HepG2 (cell line): ENCODE data around the gene S100A10. TPM values are rescaled to one million over a fixed set of nuclear protein-coding genes. Genes with fewer than 3 reads are reported as not detected.

Experiments used
- ATAC-seq: fragments of 200-7000 bp; cut with Tn5 transposase; 3 replicates; pipeline ENCODE4 v1.9.1; 2020; ENCODE audit warnings: mild to moderate bottlenecking, moderate library complexity
- BruUV-seq: library from RNA; stranded (reverse); fragments of 400-500 nt; replicated peaks from 2 replicates; lab custom pipeline; 2021; lab: Mats Ljungman, UMichigan
- CTCF ChIA-PET: fragments of 300-600 bp; formaldehyde crosslinking; extraction: SDS; loops from one replicate; lab custom pipeline; 2021; ENCODE audit warnings: low total read pairs, inconsistent platforms, low intra/inter-chr PET ratio; lab: Yijun Ruan, JAX
- POLR2A ChIA-PET: fragments of 350-600 bp; sonication (Branson Sonifier 250); formaldehyde crosslinking; loops from one replicate; lab custom pipeline; 2020; ENCODE audit warnings: antibody characterized with exemption, inconsistent platforms; lab: Yijun Ruan, JAX
- DNase-seq: peaks from one replicate; pipeline ENCODE4 v3.0.0-alpha.2; 2015; ENCODE audit warnings: low spot score
- FAIRE-seq: peaks from 3 replicates; lab custom pipeline; 2011; peaks lifted over from hg19 to GRCh38; lab: Jason Lieb, UNC
- H2AFZ ChIP-seq: one replicate; pipeline ENCODE4 v1.6.1; 2011; ENCODE audit warnings: low read length, inconsistent platforms
- H3K27ac ChIP-seq: fragments of 300-600 bp; 3 replicates; pipeline ENCODE4 v1.8.0; 2011; ENCODE audit warnings: mixed run types, mild to moderate bottlenecking, mixed read lengths, low read length, inconsistent platforms; ENCODE audit not compliant: insufficient read depth; ENCODE audit errors: extremely low read length
- H3K27me3 ChIP-seq, 2 experiments: fragments of 200-600 bp in 1 of 2; 2 replicates in 1 of 2; 3 replicates in 1 of 2; pipeline versions ENCODE4 v1.6.0 to v1.8.0; 2011; ENCODE audit warnings: low read length in 2 of 2, mild to moderate bottlenecking in 2 of 2, moderate library complexity in 2 of 2, inconsistent platforms in 1 of 2; ENCODE audit not compliant: insufficient read depth in 2 of 2, control insufficient read depth in 1 of 2
- H3K36me3 ChIP-seq, 2 experiments: fragments of 200-600 bp in 1 of 2; replicated peaks in 1 of 2; 2 replicates in 1 of 2; 3 replicates in 1 of 2; pipeline versions ENCODE4 v1.5.1 to v1.8.0; 2011; ENCODE audit warnings: low read length in 2 of 2, inconsistent platforms in 1 of 2; ENCODE audit not compliant: insufficient read depth in 2 of 2, control insufficient read depth in 1 of 2
- H3K4me1 ChIP-seq: 2 replicates; pipeline ENCODE4 v1.5.1; 2012; ENCODE audit warnings: low read length, inconsistent platforms; ENCODE audit not compliant: insufficient read depth
- H3K4me2 ChIP-seq: 2 replicates; pipeline ENCODE4 v1.6.0; 2011; ENCODE audit warnings: low read depth, low read length, inconsistent platforms
- H3K4me3 ChIP-seq, 3 experiments: fragments of 200-600 bp in 1 of 3; sonication (generic), shearing (Covaris generic) in 1 of 3; replicated peaks in 1 of 3; 2 replicates each; pipeline ENCODE4 v1.5.1; 2011 to 2016; ENCODE audit warnings: low read length in 3 of 3, inconsistent platforms in 2 of 3, low read depth in 2 of 3, mild to moderate bottlenecking in 2 of 3, control low read depth in 1 of 3, mixed read lengths in 1 of 3; ENCODE audit not compliant: insufficient read depth in 1 of 3
- H3K79me2 ChIP-seq: one replicate; pipeline ENCODE4 v1.6.1; 2011; ENCODE audit warnings: low read length, inconsistent platforms; ENCODE audit not compliant: insufficient read depth
- H3K9ac ChIP-seq: 2 replicates; pipeline ENCODE4 v1.6.0; 2011; ENCODE audit warnings: mild to moderate bottlenecking, low read depth, low read length, inconsistent platforms; ENCODE audit not compliant: insufficient read depth
- H3K9me3 ChIP-seq: 2 replicates; pipeline ENCODE4 v1.5.1; 2012; ENCODE audit warnings: mild to moderate bottlenecking, low read length
- H4K20me1 ChIP-seq: 2 replicates; pipeline ENCODE4 v1.6.0; 2011; ENCODE audit warnings: inconsistent platforms, mild to moderate bottlenecking, low read length, moderate library complexity; ENCODE audit not compliant: insufficient read depth
- ELF4 ChIP-seq: sonication (generic); formaldehyde crosslinking; IDR thresholded peaks from 2 replicates; pipeline ENCODE4 v1.5.0; 2020; ENCODE audit warnings: missing genetic modification reagents, mild to moderate bottlenecking, moderate library complexity, borderline replicate concordance
- FOSL1 ChIP-seq: sonication (generic); formaldehyde crosslinking; IDR thresholded peaks from 2 replicates; pipeline ENCODE4 v1.9.0; 2021; ENCODE audit warnings: missing genetic modification reagents, borderline replicate concordance
- MED13 ChIP-seq: sonication (generic); formaldehyde crosslinking; IDR thresholded peaks from 2 replicates; pipeline ENCODE4 v1.5.0; 2020; ENCODE audit warnings: missing genetic modification reagents
- RBFOX2 ChIP-seq: fragments of 200-400 bp; formaldehyde crosslinking; IDR thresholded peaks from 2 replicates; pipeline ENCODE4 v1.6.1; 2017; ENCODE audit warnings: low read depth, mild to moderate bottlenecking, low read length
- TRIM24 ChIP-seq: sonication (generic); formaldehyde crosslinking; IDR thresholded peaks from 2 replicates; pipeline ENCODE4 v1.8.0; 2022; ENCODE audit warnings: mild to moderate bottlenecking, missing genetic modification reagents
- ZNF160 ChIP-seq: sonication (generic); formaldehyde crosslinking; IDR thresholded peaks from 2 replicates; pipeline ENCODE4 v1.8.0; 2022; ENCODE audit warnings: mild to moderate bottlenecking, inconsistent platforms, missing genetic modification reagents
- ZNF180 ChIP-seq: sonication (generic); formaldehyde crosslinking; IDR thresholded peaks from 2 replicates; pipeline ENCODE4 v1.4.0; 2020; ENCODE audit warnings: low read depth, missing genetic modification reagents, borderline replicate concordance
- ZNF235 ChIP-seq: sonication (generic); formaldehyde crosslinking; IDR thresholded peaks from 2 replicates; pipeline ENCODE4 v1.8.1; 2023; ENCODE audit warnings: mild to moderate bottlenecking, missing genetic modification reagents, borderline replicate concordance
- ZNF709 ChIP-seq: sonication (generic); formaldehyde crosslinking; IDR thresholded peaks from 2 replicates; pipeline ENCODE4 v1.5.0; 2020; ENCODE audit warnings: mild to moderate bottlenecking, missing genetic modification reagents
- WGBS: methylation state at CpG from one replicate; pipeline ENCODE4 v1.1.6; 2017; ENCODE audit warnings: low lambda C conversion rate; 5-methylcytosine and 5-hydroxymethylcytosine counted together
- in situ Hi-C: cut with HindIII; loops from 2 replicates; pipeline ENCODE4 v1.10.0; 2017; ENCODE audit warnings: low pct_unique_long_range_greater_than_20kb; ENCODE audit not compliant: extremely low pct_ligation_motif_present
- intact Hi-C: fragments of 100-400 bp; cut with micrococcal nuclease; formaldehyde crosslinking; loops from one replicate; pipeline ENCODE4 v1.10.0; 2022; ENCODE audit not compliant: unreplicated experiment
- polyA plus RNA-seq, 8 experiments: library from polyadenylated mRNA; depleted of rRNA in 3 of 8; stranded (reverse) in 7 of 8; unstranded in 1 of 8; fragments of >200 nt; fragmentation: Illumina TruSeq in 4 of 8; extraction: Trizol in 4 of 8; gene quantifications; 2 replicates each; pipeline versions ENCODE4 v1.2.1 to v1.2.3, GENCODE V29; 2011 to 2016; ENCODE audit warnings: low read depth in 4 of 8, missing spikeins in 1 of 8, mixed read lengths in 1 of 8; ENCODE audit not compliant: insufficient read depth in 1 of 8
- total RNA-seq, 5 experiments: library from RNA; depleted of rRNA; stranded (reverse); fragments of >200 nt; fragmentation: Illumina TruSeq; extraction: Trizol; gene quantifications; 2 replicates each; pipeline ENCODE4 v1.2.3, GENCODE V29; 2016; ENCODE audit warnings: low read depth in 1 of 5
- TF ChIP-seq, protein P1 (sequence below): sonication (generic); formaldehyde crosslinking; IDR thresholded peaks from 2 replicates; pipeline ENCODE4 v1.8.0; 2022; ENCODE audit warnings: low read depth, missing genetic modification reagents
- TF ChIP-seq, protein P2 (sequence below): IDR thresholded peaks from 2 replicates; pipeline ENCODE4 v1.6.1; 2018; ENCODE audit warnings: missing genetic modification reagents, mild to moderate bottlenecking, missing compliant biosample characterization
- TF ChIP-seq, protein P3 (sequence below): IDR thresholded peaks from 2 replicates; pipeline ENCODE4 v1.6.1; 2016; ENCODE audit warnings: missing genetic modification reagents, missing compliant biosample characterization
- TF ChIP-seq, protein P4 (sequence below): sonication (generic); formaldehyde crosslinking; IDR thresholded peaks from 2 replicates; pipeline ENCODE4 v1.5.0; 2020; ENCODE audit warnings: mild to moderate bottlenecking, missing genetic modification reagents

The S100A10 gene
- total and polyA plus RNA-seq, 2 of the 13 experiments (the other 11 are each of a cell fraction or from before 2014, with no cell fraction given), result 16.8 to 28.7 TPM

DNA sequence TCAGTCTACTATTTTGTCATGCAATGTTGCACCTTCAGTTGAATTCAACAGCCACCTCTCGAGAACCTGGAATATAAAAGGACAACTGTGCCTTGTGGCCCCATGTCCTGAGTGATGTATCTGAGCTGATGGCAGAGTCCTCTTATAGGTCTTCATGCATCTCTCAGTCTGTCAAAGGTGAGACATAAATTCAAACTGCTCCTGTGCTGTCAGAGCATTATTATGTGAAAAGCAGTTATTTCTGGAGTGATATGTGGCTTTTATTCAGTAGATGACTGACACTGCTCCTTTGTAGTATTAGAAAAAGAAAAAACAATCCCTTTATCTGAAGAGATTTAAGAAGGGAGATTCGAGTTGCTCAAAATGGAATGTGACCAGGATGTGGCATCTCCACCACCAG lies 8.4 kb downstream of the S100A10 start:
- DNase-seq, result no peak
- intact Hi-C loops (no loop called here), in situ Hi-C loops (no loop called here)
- peaks cover 4% of the 10 kb centered on the region for H4K20me1 ChIP-seq
- H3K4me1 ChIP-seq, result peaks cover 26% of the 10 kb centered on the region
- ATAC-seq, result no peak
- H3K4me3 ChIP-seq, result no peak overlapping the region
- no TSS peak for BruUV-seq
- H3K36me3 ChIP-seq, result peaks cover 17 to 54% of the 10 kb centered on the region in 2 experiments
- FAIRE-seq, result no peak
- CTCF ChIA-PET, result no interaction called here
- no peaks in the 10 kb centered on the region for H3K9me3 ChIP-seq
- no peak overlapping the region for H2AFZ ChIP-seq
- H3K27me3 ChIP-seq, result no peaks in the 10 kb centered on the region
- POLR2A ChIA-PET, result no interaction called here
- H3K79me2 ChIP-seq, result peaks cover 24% of the 10 kb centered on the region
- TF ChIP-seq ZNF709 (CRISPR knock-in tag), result no peak
- no peak for TF ChIP-seq ZNF235 (CRISPR knock-in tag)
- WGBS, result 94% methylated on average over 2 of the region's 2 CpGs
- H3K4me2 ChIP-seq, result no peak overlapping the region
- H3K9ac ChIP-seq, result no peak overlapping the region
- H3K27ac ChIP-seq, result no peak overlapping the region

DNA sequence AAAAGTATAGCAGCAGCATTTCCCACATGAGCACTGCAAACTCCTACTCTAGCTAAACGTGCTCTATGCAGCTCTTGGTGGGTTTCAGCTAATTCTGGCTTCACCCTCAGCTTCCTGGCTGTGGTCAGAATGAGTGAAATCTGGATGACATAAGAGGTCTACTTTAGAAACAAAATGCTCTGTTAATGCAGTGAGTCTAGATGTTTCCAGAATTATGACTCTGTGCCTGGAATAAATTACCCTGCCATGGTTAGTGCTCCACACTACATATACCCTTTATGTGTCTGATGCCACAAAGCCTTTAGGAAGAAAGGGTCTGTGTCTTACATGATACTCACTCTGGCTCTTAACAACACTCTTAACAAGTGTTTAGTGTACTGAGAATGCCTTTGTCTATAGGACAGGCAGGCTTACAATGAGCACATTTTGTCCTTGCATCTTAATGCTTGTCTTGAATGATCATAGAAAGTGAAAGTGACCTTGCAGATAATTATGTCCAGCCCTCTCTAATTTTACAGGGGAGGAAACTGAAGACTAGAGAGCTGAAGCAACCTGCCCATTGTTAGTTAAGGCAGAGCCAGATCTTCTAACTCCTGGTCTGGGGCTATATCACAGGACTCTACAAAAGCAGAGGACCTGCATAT lies 9.2 kb downstream of the S100A10 start:
- no TSS peak for BruUV-seq
- in situ Hi-C loops (no loop called here), intact Hi-C loops (no loop called here)
- H3K9me3 ChIP-seq, result no peaks in the 10 kb centered on the region
- POLR2A ChIA-PET, result no interaction called here
- no peak for FAIRE-seq
- H4K20me1 ChIP-seq, result no peaks in the 10 kb centered on the region
- H3K36me3 ChIP-seq, result peaks cover 17 to 54% of the 10 kb centered on the region in 2 experiments
- DNase-seq, result no peak
- ATAC-seq, result no peak
- H3K4me2 ChIP-seq, result no peak overlapping the region
- CTCF ChIA-PET, result no interaction called here
- 88% methylated on average over 1 of the region's 1 CpG for WGBS
- H2AFZ ChIP-seq, result no peak overlapping the region
- peaks cover 16% of the 10 kb centered on the region for H3K79me2 ChIP-seq
- no peaks in the 10 kb centered on the region for H3K27me3 ChIP-seq
- H3K9ac ChIP-seq, result no peak overlapping the region
- H3K4me3 ChIP-seq, result no peak overlapping the region
- TF ChIP-seq FOSL1, result no peak
- TF ChIP-seq, protein P1, sequence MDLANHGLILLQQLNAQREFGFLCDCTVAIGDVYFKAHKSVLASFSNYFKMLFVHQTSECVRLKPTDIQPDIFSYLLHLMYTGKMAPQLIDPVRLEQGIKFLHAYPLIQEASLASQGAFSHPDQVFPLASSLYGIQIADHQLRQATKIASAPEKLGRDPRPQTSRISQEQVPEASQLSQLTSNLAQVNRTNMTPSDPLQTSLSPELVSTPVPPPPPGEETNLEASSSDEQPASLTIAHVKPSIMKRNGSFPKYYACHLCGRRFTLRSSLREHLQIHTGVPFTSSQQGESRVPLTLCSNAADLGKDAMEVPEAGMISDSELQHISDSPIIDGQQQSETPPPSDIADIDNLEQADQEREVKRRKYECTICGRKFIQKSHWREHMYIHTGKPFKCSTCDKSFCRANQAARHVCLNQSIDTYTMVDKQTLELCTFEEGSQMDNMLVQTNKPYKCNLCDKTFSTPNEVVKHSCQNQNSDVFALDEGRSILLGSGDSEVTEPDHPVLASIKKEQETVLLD (CRISPR knock-in tag), result no peak
- no peak for TF ChIP-seq TRIM24
- no peak for TF ChIP-seq MED13
- TF ChIP-seq, protein P2, sequence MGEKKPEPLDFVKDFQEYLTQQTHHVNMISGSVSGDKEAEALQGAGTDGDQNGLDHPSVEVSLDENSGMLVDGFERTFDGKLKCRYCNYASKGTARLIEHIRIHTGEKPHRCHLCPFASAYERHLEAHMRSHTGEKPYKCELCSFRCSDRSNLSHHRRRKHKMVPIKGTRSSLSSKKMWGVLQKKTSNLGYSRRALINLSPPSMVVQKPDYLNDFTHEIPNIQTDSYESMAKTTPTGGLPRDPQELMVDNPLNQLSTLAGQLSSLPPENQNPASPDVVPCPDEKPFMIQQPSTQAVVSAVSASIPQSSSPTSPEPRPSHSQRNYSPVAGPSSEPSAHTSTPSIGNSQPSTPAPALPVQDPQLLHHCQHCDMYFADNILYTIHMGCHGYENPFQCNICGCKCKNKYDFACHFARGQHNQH (CRISPR knock-in tag), result no peak
- TF ChIP-seq, protein P3, sequence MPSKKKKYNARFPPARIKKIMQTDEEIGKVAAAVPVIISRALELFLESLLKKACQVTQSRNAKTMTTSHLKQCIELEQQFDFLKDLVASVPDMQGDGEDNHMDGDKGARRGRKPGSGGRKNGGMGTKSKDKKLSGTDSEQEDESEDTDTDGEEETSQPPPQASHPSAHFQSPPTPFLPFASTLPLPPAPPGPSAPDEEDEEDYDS (CRISPR knock-in tag), result no peak
- TF ChIP-seq RBFOX2, result no peak
- TF ChIP-seq ZNF180 (CRISPR knock-in tag), result no peak
- TF ChIP-seq ZNF160, result no peak
- TF ChIP-seq, protein P4, sequence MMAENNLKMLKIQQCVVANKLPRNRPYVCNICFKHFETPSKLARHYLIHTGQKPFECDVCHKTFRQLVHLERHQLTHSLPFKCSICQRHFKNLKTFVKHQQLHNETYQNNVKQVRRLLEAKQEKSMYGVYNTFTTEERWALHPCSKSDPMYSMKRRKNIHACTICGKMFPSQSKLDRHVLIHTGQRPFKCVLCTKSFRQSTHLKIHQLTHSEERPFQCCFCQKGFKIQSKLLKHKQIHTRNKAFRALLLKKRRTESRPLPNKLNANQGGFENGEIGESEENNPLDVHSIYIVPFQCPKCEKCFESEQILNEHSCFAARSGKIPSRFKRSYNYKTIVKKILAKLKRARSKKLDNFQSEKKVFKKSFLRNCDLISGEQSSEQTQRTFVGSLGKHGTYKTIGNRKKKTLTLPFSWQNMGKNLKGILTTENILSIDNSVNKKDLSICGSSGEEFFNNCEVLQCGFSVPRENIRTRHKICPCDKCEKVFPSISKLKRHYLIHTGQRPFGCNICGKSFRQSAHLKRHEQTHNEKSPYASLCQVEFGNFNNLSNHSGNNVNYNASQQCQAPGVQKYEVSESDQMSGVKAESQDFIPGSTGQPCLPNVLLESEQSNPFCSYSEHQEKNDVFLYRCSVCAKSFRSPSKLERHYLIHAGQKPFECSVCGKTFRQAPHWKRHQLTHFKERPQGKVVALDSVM (CRISPR knock-in tag), result no peak
- TF ChIP-seq ELF4 (CRISPR knock-in tag), result no peak
- H3K27ac ChIP-seq, result no peak overlapping the region
- peaks cover 18% of the 10 kb centered on the region for H3K4me1 ChIP-seq
